HL-60 (cell line): Measurements from ENCODE around the gene EXOSC10.

Experiments used
- GABPA ChIP-seq: IDR thresholded peaks from 2 replicates; pipeline ENCODE4 v1.6.1; 2012; ENCODE audit warnings: low read depth
- POLR2AphosphoS5 ChIP-seq: IDR thresholded peaks from 2 replicates; pipeline ENCODE4 v1.6.1; 2012; ENCODE audit warnings: low read depth
- REST ChIP-seq: IDR thresholded peaks from 2 replicates; pipeline ENCODE4 v1.6.1; 2012; ENCODE audit warnings: low read depth; ENCODE audit not compliant: insufficient replicate concordance
- SPI1 ChIP-seq: IDR thresholded peaks from 2 replicates; pipeline ENCODE4 v1.6.1; 2012; ENCODE audit warnings: low read depth, mild to moderate bottlenecking, borderline replicate concordance
- TF ChIP-seq, protein P1 (sequence below): IDR thresholded peaks from one replicate; pipeline ENCODE4 v1.5.1; 2011; ENCODE audit warnings: low read length, control low read depth, inconsistent platforms; ENCODE audit not compliant: insufficient read depth

- TF ChIP-seq, protein P1, sequence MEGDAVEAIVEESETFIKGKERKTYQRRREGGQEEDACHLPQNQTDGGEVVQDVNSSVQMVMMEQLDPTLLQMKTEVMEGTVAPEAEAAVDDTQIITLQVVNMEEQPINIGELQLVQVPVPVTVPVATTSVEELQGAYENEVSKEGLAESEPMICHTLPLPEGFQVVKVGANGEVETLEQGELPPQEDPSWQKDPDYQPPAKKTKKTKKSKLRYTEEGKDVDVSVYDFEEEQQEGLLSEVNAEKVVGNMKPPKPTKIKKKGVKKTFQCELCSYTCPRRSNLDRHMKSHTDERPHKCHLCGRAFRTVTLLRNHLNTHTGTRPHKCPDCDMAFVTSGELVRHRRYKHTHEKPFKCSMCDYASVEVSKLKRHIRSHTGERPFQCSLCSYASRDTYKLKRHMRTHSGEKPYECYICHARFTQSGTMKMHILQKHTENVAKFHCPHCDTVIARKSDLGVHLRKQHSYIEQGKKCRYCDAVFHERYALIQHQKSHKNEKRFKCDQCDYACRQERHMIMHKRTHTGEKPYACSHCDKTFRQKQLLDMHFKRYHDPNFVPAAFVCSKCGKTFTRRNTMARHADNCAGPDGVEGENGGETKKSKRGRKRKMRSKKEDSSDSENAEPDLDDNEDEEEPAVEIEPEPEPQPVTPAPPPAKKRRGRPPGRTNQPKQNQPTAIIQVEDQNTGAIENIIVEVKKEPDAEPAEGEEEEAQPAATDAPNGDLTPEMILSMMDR: no peak
- TF ChIP-seq POLR2AphosphoS5 (no peak), REST (no peak), SPI1 (no peak), GABPA (no peak)
These were observed 53.5 kb downstream of the EXOSC10 start for GRCh38 chr1:11046270-11046566.
